Stimulated activated naive CD8-positive, alpha-beta T cell treated with anti-CD3 and anti-CD28 coated beads, Interleukin-15, amount 100 ng/mL, for 72 hours (primary cell): Measurements from ENCODE around the gene MUL1.
A peak's percentile ranks its signal among the peaks of the same experiment; 100 is the strongest.

Experiments used
- ATAC-seq: fragments of 150-1000 bp; cut with Tn5 transposase; 2 replicates; pipeline ENCODE4 v1.10.0; 2021; ENCODE audit warnings: mild to moderate bottlenecking, moderate library complexity
- DNase-seq, 2 donors: peaks; one replicate each; pipeline ENCODE4 v3.0.0; 2021 to 2022
- H3K27ac Mint-ChIP-seq, 2 donors: one replicate each; pipeline ENCODE4 v1.8.0; 2022; ENCODE audit warnings: mild to moderate bottlenecking in 2 of 2, mixed read lengths in 2 of 2, moderate library complexity in 2 of 2
- H3K27me3 Mint-ChIP-seq: one replicate; pipeline ENCODE4 v1.8.0; 2022; ENCODE audit warnings: mixed read lengths
- H3K4me1 Mint-ChIP-seq: one replicate; pipeline ENCODE4 v1.8.0; 2022; ENCODE audit warnings: mild to moderate bottlenecking, mixed read lengths
- H3K4me3 Mint-ChIP-seq, 2 donors: one replicate each; pipeline ENCODE4 v1.8.0; 2022; ENCODE audit warnings: mild to moderate bottlenecking in 2 of 2, mixed read lengths in 2 of 2, moderate library complexity in 1 of 2
- H3K9me3 Mint-ChIP-seq, 2 donors: one replicate each; pipeline ENCODE4 v1.8.0; 2022; ENCODE audit warnings: mixed read lengths in 2 of 2

MUL1 gene

DNA sequence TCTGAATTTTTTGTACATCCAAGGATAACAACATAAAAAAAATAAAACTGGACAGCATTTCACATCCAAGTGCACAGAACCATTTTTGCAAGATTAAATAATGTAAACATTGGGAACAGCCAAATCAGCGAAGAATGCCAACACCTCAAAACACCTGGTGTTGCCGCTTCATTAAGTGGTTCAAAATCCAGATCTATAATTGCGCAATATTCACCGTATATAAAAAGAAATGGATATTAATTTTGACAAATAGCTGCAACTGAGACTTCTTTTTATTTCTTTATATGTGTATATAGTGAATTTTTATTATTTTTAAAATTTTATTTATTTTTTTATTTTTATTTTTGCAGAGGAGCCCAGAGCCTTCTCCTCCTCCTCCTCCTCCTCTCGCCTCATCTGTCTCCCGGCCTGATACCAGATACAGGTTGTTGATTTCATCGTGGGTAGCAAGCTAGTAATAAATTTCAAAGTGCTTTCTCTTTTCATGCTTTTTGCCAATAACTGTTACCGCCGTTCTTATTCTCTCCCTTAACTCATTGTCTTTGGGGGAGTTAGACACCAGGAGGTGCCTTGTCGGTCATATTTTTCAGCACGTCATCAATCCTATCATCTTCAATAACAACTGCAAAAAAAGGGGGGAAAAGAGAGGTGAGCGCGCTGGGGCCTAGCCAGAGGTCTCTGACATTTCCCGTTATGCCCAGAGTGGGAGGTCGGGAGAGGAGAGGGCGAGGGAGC lies 24.7 kb downstream of the MUL1 start:
- H3K9me3 Mint-ChIP-seq = no peaks in the 10 kb centered on the region
- peak overlapping the region; percentile 41 to 58 for H3K4me3 Mint-ChIP-seq
- peaks cover 34% of the 10 kb centered on the region for H3K4me1 Mint-ChIP-seq
- ATAC-seq (no peak), DNase-seq (no peak)
- no peak overlapping the region for H3K27ac Mint-ChIP-seq
- peaks cover 96% of the 10 kb centered on the region for H3K27me3 Mint-ChIP-seq

DNA sequence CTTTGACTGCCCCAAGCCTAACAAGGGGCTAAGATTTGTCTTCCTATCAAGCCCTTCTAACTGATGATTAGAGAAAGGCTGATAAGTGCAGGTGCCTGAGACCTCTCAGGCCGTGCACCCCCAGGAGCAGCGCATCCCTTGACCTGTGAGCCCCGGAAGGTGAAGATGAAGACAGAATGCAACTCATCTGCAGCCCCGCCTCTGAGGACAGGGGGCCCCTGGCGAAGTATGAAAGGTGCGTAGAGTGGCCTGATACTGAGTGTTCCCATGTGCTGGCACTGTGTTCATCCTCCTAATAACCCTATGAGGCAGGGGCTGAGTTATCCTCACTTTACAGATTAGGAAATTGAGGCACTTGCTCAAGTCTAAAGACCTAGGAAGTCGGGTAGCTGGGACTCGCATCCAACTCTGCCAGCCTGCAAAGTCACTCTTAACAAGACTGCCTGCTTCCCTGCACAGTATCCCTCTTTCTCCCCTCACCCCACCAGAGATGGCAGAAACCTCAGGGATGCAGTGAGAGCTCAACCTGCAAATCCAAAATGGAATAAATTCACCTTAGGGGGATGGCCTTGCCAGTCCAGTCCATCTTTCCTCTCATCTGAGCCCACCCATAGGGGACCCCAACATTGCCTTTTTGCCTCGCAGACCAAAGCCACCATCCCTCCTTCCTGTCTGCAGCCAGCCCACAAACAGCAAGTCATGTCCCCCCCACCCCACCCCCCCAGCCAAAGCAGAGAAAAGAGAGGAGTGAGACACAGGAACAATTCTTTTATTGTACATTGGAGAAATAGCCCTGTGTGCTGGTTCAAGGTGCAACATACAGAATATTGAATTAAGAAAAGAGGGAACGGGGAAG lies 26.1 kb downstream of the MUL1 start:
- peaks cover 96% of the 10 kb centered on the region for H3K27me3 Mint-ChIP-seq
- peaks cover 29% of the 10 kb centered on the region for H3K4me1 Mint-ChIP-seq
- DNase-seq = no peak
- no peaks in the 10 kb centered on the region for H3K9me3 Mint-ChIP-seq
- no peak overlapping the region for H3K27ac Mint-ChIP-seq
- no peak for ATAC-seq
- H3K4me3 Mint-ChIP-seq = no peak overlapping the region

- H3K9me3 Mint-ChIP-seq = no peaks in the 10 kb centered on the region
Measured at GRCh38 chr1:20480951-20481617, 26.9 kb downstream of the MUL1 start.

GRCh38 chr1:20480243-20480944 lies 27.6 kb downstream of the MUL1 start:
- no peak for DNase-seq
- no peak overlapping the region for H3K4me3 Mint-ChIP-seq

More at GRCh38 chr1:20480951-20481617, 26.9 kb downstream of the MUL1 start:
- H3K4me3 Mint-ChIP-seq = no peak overlapping the region
- peaks cover 34% of the 10 kb centered on the region for H3K4me1 Mint-ChIP-seq
- DNase-seq (no peak), ATAC-seq (no peak)
- H3K27me3 Mint-ChIP-seq = peaks cover 97% of the 10 kb centered on the region
- H3K27ac Mint-ChIP-seq = no peak overlapping the region

GRCh38 chr1:20479840-20480239 lies 28.1 kb downstream of the MUL1 start:
- ATAC-seq (no peak), DNase-seq (no peak)
- Mint-ChIP-seq H3K27ac (no peak overlapping the region), H3K4me1 (peaks cover 32% of the 10 kb centered on the region), H3K4me3 (no peak overlapping the region), H3K27me3 (peaks cover 100% of the 10 kb centered on the region), H3K9me3 (no peaks in the 10 kb centered on the region)

More at GRCh38 chr1:20480243-20480944, 27.6 kb downstream of the MUL1 start:
- H3K27me3 Mint-ChIP-seq = peaks cover 98% of the 10 kb centered on the region
- H3K27ac Mint-ChIP-seq = no peak overlapping the region
- ATAC-seq = no peak
- H3K4me1 Mint-ChIP-seq = peaks cover 33% of the 10 kb centered on the region
- H3K9me3 Mint-ChIP-seq = no peaks in the 10 kb centered on the region

- DNase-seq = no peak
- ATAC-seq = no peak
- H3K27ac Mint-ChIP-seq = no peak overlapping the region
- no peaks in the 10 kb centered on the region for H3K9me3 Mint-ChIP-seq
- no peak overlapping the region for H3K4me3 Mint-ChIP-seq
- peaks cover 100% of the 10 kb centered on the region for H3K27me3 Mint-ChIP-seq
- H3K4me1 Mint-ChIP-seq = peaks cover 16% of the 10 kb centered on the region
Measured at GRCh38 chr1:20478057-20478635, 29.8 kb downstream of the MUL1 start.

GRCh38 chr1:20477348-20478056 lies 30.4 kb downstream of the MUL1 start:
- peaks cover 16% of the 10 kb centered on the region for H3K4me1 Mint-ChIP-seq
- ATAC-seq (no peak), DNase-seq (no peak)
- H3K27me3 Mint-ChIP-seq = peaks cover 99% of the 10 kb centered on the region
- H3K9me3 Mint-ChIP-seq = no peaks in the 10 kb centered on the region
- H3K27ac Mint-ChIP-seq = peak overlapping the region in 1 of 2 donors; percentile 30
- no peak overlapping the region for H3K4me3 Mint-ChIP-seq

- peaks cover 13% of the 10 kb centered on the region for H3K4me1 Mint-ChIP-seq
- H3K9me3 Mint-ChIP-seq = no peaks in the 10 kb centered on the region
- ATAC-seq (no peak), DNase-seq (no peak)
- peaks cover 99% of the 10 kb centered on the region for H3K27me3 Mint-ChIP-seq
- H3K27ac Mint-ChIP-seq = no peak overlapping the region
- peak overlapping the region in 1 of 2 donors; percentile 39 for H3K4me3 Mint-ChIP-seq
Measured at GRCh38 chr1:20476265-20477038, 31.5 kb downstream of the MUL1 start.

DNA sequence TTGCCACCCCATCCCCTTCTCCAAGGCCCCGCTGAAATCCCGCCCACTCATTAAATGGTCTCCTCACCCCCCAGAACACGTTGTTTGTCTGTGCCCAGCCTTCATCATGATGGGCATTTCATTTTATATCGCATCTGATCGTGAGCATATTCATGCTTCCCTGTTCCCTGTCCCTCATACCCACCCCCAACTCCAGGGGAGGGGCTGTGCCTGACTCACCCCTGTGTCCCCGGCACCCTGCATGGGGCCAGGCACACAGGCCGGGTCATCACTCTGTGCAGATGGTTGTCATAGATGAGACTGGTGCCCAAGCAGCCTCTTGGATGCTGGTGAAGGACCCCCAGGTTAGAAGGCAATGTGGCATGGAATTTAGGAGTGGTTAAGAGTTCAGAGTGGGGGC lies 33.0 kb downstream of the MUL1 start:
- H3K9me3 Mint-ChIP-seq = no peaks in the 10 kb centered on the region
- H3K4me3 Mint-ChIP-seq = no peak overlapping the region
- ATAC-seq (no peak), DNase-seq (no peak)
- no peak overlapping the region for H3K27ac Mint-ChIP-seq
- H3K4me1 Mint-ChIP-seq = peaks cover 10% of the 10 kb centered on the region
- H3K27me3 Mint-ChIP-seq = peaks cover 92% of the 10 kb centered on the region

DNA sequence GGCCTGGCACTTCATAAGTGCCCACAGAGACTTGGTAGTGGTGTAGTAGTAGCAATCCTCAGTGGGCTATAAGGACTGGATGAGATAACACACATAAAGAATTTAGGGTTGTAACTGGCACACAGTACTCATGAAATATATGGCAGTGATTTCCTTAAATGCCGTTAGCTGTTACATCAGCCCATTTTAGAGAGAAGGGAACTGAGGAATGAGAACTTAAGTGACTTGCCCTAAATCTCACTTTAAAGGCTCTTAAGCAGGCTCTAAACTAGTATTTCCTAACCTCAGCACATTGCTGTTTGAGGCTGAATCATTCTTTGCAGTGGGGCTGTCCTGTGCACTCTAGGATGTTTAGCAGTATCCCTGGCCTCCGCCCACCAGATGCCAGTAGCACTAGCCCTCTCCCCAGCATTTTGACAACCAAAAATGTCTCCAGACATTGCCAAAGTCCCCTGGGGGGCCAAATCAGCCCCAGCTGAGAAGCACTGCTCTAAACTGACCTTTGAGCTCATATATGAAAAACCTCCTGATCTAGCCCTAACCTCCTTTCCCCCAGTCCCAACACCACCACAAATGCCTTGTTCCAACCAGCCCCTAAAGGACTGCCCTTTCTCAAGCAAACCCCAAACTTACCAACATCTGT lies 33.5 kb downstream of the MUL1 start:
- H3K4me3 Mint-ChIP-seq = no peak overlapping the region
- no peak for ATAC-seq
- no peak for DNase-seq
- H3K4me1 Mint-ChIP-seq = peaks cover 10% of the 10 kb centered on the region
- peaks cover 92% of the 10 kb centered on the region for H3K27me3 Mint-ChIP-seq
- no peak overlapping the region for H3K27ac Mint-ChIP-seq
- H3K9me3 Mint-ChIP-seq = no peaks in the 10 kb centered on the region

GRCh38 chr1:20473894-20474293 lies 34.1 kb downstream of the MUL1 start:
- H3K9me3 Mint-ChIP-seq = no peaks in the 10 kb centered on the region
- H3K4me1 Mint-ChIP-seq = peaks cover 10% of the 10 kb centered on the region
- DNase-seq = no peak
- peak overlapping the region in 1 of 2 donors; percentile 30 for H3K27ac Mint-ChIP-seq
- H3K27me3 Mint-ChIP-seq = peaks cover 90% of the 10 kb centered on the region
- no peak for ATAC-seq
- no peak overlapping the region for H3K4me3 Mint-ChIP-seq

DNA sequence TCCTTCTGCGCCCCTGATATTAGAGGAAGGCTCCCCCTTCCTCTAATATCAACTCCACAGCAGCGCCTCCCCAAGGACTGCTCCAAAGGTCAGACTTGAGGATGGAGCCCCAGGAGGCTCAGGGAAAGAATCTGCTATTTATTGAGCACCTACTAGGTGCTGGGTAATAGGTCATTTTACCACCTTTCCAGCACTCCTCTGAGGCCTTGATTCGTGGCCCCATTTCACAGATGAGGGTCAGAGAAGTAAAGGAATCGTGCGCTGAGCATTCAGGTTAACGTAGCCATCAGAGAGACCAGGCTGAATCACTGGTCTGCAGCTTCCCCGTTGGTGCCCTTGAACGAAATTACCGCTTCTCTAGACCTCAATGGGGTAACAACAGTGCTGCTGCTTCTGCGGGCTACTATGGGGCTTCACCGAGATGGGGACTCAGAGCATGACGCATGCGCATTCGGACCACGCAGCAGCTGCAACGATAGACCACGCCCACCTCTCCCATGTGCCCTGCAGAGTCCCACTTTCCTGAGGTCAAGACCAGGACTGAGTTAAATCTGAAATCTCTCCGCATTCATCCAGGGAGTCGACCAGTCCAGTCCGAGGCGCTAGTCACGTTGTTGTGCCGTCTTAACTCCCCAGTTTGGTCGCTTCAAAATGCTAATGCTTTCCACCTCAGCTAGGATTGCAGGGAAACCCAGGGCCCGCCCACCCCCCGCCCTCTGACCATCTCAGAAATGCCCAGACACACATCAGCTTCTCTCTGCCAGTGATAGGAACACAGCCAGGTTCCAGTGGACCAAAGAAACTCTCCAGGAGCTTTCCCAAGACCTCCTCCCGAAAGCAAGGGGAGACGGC lies 34.9 kb downstream of the MUL1 start:
- peak in 1 of 2 donors; percentile 28 for DNase-seq
- Mint-ChIP-seq H3K4me3 (peak overlapping the region in 1 of 2 donors; percentile 14), H3K27me3 (peaks cover 85% of the 10 kb centered on the region), H3K9me3 (no peaks in the 10 kb centered on the region), H3K4me1 (peaks cover 10% of the 10 kb centered on the region), H3K27ac (peak overlapping the region in 1 of 2 donors; percentile 30)
- ATAC-seq = peak; percentile 60

DNA sequence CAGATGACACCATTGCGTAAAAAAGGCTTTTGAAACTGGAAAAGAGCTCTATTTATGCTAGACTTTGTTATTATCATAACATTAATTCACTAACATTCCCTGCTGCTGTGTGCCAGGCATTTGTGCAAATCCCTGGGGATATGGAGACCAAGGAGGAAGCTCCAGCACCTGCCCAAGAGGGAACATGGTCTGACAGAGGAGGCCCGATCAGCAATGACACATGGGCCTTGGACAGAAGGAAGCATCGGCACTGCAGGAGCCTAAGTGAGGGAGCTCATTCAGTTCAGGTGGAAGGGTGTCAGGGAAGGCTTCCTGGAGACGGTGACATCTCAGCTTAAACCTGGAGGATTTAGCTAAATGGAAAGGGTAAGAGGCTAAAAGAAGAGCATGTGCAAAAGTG lies 35.8 kb downstream of the MUL1 start:
- ATAC-seq = no peak
- Mint-ChIP-seq H3K27me3 (peaks cover 85% of the 10 kb centered on the region), H3K27ac (no peak overlapping the region), H3K4me1 (peaks cover 10% of the 10 kb centered on the region), H3K9me3 (no peaks in the 10 kb centered on the region), H3K4me3 (no peak overlapping the region)
- DNase-seq = no peak
